GM12891 (cell line): ENCODE data around the gene TGM2.

Experiments
- POLR2A ChIP-seq: IDR thresholded peaks from 2 replicates; pipeline ENCODE4 v1.6.1; 2011; ENCODE audit warnings: low read depth, low read length, control low read depth
- POLR2AphosphoS5 ChIP-seq: IDR thresholded peaks from 2 replicates; pipeline ENCODE4 v1.6.1; 2011; ENCODE audit warnings: low read depth, low read length, control low read depth
- SPI1 ChIP-seq: IDR thresholded peaks from 2 replicates; pipeline ENCODE4 v1.6.1; 2011; ENCODE audit warnings: low read depth, low read length, control low read depth
- TAF1 ChIP-seq: IDR thresholded peaks from 2 replicates; pipeline ENCODE4 v1.6.1; 2011; ENCODE audit warnings: low read depth, low read length, control low read depth

- TF ChIP-seq POLR2A (no peak), POLR2AphosphoS5 (no peak), SPI1 (no peak), TAF1 (no peak)
Measured at GRCh38 chr20:38190166-38190565, 25.1 kb upstream of the TGM2 start.
